C4-2B (cell line): ENCODE results near the gene C15orf39.

Experiments
- ZFX ChIP-seq: fragments of 450-650 bp; IDR thresholded peaks from 2 replicates; pipeline ENCODE4 v1.6.1; 2017
- TF ChIP-seq, protein P1 (sequence below): fragments of 450-650 bp; conservative IDR thresholded peaks from 2 replicates; pipeline ENCODE4 v1.5.1; 2017; ENCODE audit warnings: mild to moderate bottlenecking

DNA sequence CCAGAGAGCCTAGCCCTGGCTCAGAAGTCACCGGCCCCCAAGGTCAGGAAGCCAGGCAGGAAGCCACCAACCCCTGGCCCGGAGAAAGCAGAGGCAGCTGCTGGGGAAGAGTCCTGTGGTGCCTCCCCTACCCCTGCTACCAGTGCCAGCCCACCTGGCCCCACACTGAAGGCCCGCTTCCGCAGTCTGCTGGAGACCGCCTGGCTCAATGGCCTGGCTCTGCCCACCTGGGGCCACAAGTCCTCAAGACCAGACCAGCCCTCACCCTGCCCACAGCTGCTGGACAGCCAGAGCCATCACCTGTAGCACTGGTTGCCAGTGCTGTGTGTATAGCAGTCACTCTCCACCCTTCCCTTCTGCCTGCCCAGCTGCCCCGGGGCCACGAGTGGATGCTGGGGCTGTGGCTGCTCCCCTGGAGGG, 9.1 kb downstream of the C15orf39 start:
- TF ChIP-seq, protein P1, sequence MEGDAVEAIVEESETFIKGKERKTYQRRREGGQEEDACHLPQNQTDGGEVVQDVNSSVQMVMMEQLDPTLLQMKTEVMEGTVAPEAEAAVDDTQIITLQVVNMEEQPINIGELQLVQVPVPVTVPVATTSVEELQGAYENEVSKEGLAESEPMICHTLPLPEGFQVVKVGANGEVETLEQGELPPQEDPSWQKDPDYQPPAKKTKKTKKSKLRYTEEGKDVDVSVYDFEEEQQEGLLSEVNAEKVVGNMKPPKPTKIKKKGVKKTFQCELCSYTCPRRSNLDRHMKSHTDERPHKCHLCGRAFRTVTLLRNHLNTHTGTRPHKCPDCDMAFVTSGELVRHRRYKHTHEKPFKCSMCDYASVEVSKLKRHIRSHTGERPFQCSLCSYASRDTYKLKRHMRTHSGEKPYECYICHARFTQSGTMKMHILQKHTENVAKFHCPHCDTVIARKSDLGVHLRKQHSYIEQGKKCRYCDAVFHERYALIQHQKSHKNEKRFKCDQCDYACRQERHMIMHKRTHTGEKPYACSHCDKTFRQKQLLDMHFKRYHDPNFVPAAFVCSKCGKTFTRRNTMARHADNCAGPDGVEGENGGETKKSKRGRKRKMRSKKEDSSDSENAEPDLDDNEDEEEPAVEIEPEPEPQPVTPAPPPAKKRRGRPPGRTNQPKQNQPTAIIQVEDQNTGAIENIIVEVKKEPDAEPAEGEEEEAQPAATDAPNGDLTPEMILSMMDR = no peak
- TF ChIP-seq ZFX = no peak
